ENCODE data around the gene CLINT1. TPM values are rescaled to one million over a fixed set of nuclear protein-coding genes. Genes with fewer than 3 reads are reported as not detected.

CLINT1 gene
- total and polyA plus RNA-seq, 2 of the 13 experiments (the other 11 are each of a cell fraction or from before 2014, with no cell fraction given), result 64.0 to 104 TPM

DNA sequence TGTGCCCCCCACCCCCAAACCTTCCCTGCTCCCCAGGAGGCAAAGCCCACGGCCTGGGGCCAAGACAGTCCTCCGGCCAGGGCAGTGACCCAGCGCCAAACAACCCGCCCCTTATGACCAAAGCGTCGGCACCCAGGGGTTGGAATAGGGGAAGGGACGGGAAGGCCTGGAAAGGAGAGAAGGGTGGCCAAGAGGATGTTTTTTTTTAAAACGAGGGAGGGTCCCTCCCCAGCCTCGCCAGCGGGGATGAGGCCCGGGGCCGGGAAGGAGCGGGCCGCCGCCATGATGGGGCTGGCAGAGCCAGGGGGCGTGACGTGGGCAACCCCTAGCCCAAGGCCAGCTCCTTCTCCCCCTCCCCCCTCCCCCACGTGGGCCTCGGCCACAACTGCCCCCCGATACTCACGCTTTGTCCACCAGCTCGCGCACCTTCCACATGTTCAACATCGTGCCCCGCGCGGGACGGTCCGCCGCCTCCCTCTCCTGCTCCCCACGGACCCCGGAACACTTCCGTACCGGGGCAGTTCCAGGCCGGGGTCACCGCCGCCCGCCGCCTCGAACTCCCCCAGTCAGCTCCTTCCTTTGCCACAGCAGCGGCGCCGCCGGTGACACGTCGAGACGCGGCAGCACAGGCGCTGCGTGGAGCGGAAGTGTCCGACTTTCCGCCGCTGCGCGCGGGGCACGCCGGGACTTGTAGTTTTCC, at the start of gene CLINT1 (continued):
- TF ChIP-seq, protein P1, sequence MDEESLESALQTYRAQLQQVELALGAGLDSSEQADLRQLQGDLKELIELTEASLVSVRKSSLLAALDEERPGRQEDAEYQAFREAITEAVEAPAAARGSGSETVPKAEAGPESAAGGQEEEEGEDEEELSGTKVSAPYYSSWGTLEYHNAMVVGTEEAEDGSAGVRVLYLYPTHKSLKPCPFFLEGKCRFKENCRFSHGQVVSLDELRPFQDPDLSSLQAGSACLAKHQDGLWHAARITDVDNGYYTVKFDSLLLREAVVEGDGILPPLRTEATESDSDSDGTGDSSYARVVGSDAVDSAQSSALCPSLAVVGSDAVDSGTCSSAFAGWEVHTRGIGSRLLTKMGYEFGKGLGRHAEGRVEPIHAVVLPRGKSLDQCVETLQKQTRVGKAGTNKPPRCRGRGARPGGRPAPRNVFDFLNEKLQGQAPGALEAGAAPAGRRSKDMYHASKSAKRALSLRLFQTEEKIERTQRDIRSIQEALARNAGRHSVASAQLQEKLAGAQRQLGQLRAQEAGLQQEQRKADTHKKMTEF (CRISPR knock-in tag; IDR thresholded peaks at IDR 0.05), result peak; percentile 50; the same call in 1 of the 2 replicates
- TF ChIP-seq ZNF737 (CRISPR knock-in tag; IDR thresholded peaks at IDR 0.05; ENCODE audit: borderline replicate concordance) (no peak), GATAD2A (CRISPR knock-in tag; IDR thresholded peaks at IDR 0.05) (no peak), ZSCAN31 (CRISPR knock-in tag; IDR thresholded peaks at IDR 0.05; ENCODE audit: low read depth) (no peak), ZNF605 (CRISPR knock-in tag; IDR thresholded peaks at IDR 0.05) (peak; percentile 61; the same call in 1 of the 2 replicates), ZNF264 (CRISPR knock-in tag; IDR thresholded peaks at IDR 0.05) (no peak), RFXAP (CRISPR knock-in tag; IDR thresholded peaks at IDR 0.05; ENCODE audit: borderline replicate concordance) (0 out of 2 replicates have a peak, but pooled peaks have one; percentile 24)
- TF ChIP-seq, protein P2, sequence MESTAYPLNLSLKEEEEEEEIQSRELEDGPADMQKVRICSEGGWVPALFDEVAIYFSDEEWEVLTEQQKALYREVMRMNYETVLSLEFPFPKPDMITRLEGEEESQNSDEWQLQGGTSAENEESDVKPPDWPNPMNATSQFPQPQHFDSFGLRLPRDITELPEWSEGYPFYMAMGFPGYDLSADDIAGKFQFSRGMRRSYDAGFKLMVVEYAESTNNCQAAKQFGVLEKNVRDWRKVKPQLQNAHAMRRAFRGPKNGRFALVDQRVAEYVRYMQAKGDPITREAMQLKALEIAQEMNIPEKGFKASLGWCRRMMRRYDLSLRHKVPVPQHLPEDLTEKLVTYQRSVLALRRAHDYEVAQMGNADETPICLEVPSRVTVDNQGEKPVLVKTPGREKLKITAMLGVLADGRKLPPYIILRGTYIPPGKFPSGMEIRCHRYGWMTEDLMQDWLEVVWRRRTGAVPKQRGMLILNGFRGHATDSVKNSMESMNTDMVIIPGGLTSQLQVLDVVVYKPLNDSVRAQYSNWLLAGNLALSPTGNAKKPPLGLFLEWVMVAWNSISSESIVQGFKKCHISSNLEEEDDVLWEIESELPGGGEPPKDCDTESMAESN (CRISPR knock-in tag; conservative IDR thresholded peaks at IDR 0.05), result no peak
- TF ChIP-seq, protein P3, sequence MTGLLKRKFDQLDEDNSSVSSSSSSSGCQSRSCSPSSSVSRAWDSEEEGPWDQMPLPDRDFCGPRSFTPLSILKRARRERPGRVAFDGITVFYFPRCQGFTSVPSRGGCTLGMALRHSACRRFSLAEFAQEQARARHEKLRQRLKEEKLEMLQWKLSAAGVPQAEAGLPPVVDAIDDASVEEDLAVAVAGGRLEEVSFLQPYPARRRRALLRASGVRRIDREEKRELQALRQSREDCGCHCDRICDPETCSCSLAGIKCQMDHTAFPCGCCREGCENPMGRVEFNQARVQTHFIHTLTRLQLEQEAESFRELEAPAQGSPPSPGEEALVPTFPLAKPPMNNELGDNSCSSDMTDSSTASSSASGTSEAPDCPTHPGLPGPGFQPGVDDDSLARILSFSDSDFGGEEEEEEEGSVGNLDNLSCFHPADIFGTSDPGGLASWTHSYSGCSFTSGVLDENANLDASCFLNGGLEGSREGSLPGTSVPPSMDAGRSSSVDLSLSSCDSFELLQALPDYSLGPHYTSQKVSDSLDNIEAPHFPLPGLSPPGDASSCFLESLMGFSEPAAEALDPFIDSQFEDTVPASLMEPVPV (CRISPR knock-in tag; IDR thresholded peaks at IDR 0.05), result peak; percentile 33; the same call in 1 of the 2 replicates

All from HepG2 (cell line).